ENCODE data around the gene RABL3.

The RABL3 gene

GRCh38 chr3:120684896-120685295, 57.4 kb downstream of the RABL3 start:
- H3K4me3 ChIP-seq (ENCODE audit: low read length): no peak overlapping the region
- no peak for TF ChIP-seq CTCF (IDR thresholded peaks at IDR 0.05; ENCODE audit: insufficient read depth, low read depth, low read length, missing control alignments)
- no peak for DNase-seq (ENCODE audit: low read depth)

GRCh38 chr3:120683671-120684301, 58.5 kb downstream of the RABL3 start:
- no peak for DNase-seq (ENCODE audit: low read depth)
- no peak overlapping the region for H3K4me3 ChIP-seq (ENCODE audit: low read length)
- TF ChIP-seq CTCF (IDR thresholded peaks at IDR 0.05; ENCODE audit: insufficient read depth, low read depth, low read length, missing control alignments): no peak

- H3K4me3 ChIP-seq (ENCODE audit: low read length): no peak overlapping the region
- DNase-seq (ENCODE audit: low read depth): no peak
- TF ChIP-seq CTCF (IDR thresholded peaks at IDR 0.05; ENCODE audit: insufficient read depth, low read depth, low read length, missing control alignments): no peak
Observed at GRCh38 chr3:120683213-120683612, 59.1 kb downstream of the RABL3 start.

GRCh38 chr3:120682095-120682681, 60.1 kb downstream of the RABL3 start, which contains the start of gene HGD:
Gene HGD (minus strand): TSS chr3:120682239. CDS start chr3:120682111, 128 bp downstream.
- peak; percentile 50 for DNase-seq (ENCODE audit: low read depth)
- no peak for TF ChIP-seq CTCF (IDR thresholded peaks at IDR 0.05; ENCODE audit: insufficient read depth, low read depth, low read length, missing control alignments)
- no peak within 1 kb of the TSS for H3K4me3 ChIP-seq (ENCODE audit: low read length)

GRCh38 chr3:120681506-120682038, 60.7 kb downstream of the RABL3 start:
- TF ChIP-seq CTCF (IDR thresholded peaks at IDR 0.05; ENCODE audit: insufficient read depth, low read depth, low read length, missing control alignments): no peak
- no peak overlapping the region for H3K4me3 ChIP-seq (ENCODE audit: low read length)

DNA sequence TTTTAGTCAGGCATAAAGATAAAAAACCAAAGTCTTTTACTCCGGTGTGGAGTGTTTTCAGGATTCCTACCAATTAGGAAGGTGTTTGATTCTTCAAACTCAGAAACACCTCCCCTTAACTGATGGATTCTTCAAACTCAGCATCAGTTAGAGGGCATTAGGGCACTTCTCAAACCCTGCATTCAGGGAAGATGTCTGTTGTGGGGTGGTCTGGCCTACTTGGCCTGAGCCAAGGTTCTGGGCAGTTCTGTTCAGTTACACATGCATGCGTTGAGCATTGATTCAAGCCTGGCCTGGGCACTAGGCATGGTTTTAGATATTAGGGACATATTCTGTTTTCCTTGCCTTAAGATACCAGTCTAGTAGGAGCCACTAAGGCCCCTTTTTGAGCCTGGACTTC, 61.3 kb downstream of the RABL3 start:
- DNase-seq (ENCODE audit: low read depth): no peak
- no peak overlapping the region for H3K4me3 ChIP-seq (ENCODE audit: low read length)
- TF ChIP-seq CTCF (IDR thresholded peaks at IDR 0.05; ENCODE audit: insufficient read depth, low read depth, low read length, missing control alignments): no peak

More at GRCh38 chr3:120681506-120682038, 60.7 kb downstream of the RABL3 start:
- DNase-seq (ENCODE audit: low read depth): no peak
